AG04450 (cell line): ENCODE data around the gene MUC5B. TPM values are rescaled to one million over a fixed set of nuclear protein-coding genes. Genes with fewer than 3 reads are reported as not detected.

Experiments used
- CTCF ChIA-PET: fragments of 300-600, 350-600 bp; formaldehyde crosslinking; extraction: SDS; loops from one replicate; lab custom pipeline; 2022; ENCODE audit warnings: antibody characterized with exemption, inconsistent platforms; lab: Charles Lee
- POLR2A ChIA-PET: fragments of 350-600 bp; formaldehyde crosslinking; extraction: SDS; loops from one replicate; lab custom pipeline; 2021; ENCODE audit warnings: antibody characterized with exemption, inconsistent platforms; lab: Yijun Ruan, JAX
- DNase-seq: peaks from one replicate; pipeline ENCODE4 v3.0.0-alpha.2; 2011; ENCODE audit warnings: low read depth, low spot score
- H3K27ac ChIP-seq: one replicate; pipeline ENCODE4 v1.5.1; 2012; ENCODE audit warnings: low read depth, low read length, control low read depth
- H3K27me3 ChIP-seq: one replicate; pipeline ENCODE4 v1.6.0; 2012; ENCODE audit warnings: low read length; ENCODE audit not compliant: control insufficient read depth, insufficient read depth
- H3K4me3 ChIP-seq: 2 replicates; pipeline ENCODE4 v1.5.1; 2011; ENCODE audit warnings: mild to moderate bottlenecking, low read depth, low read length, control low read depth
- H3K9me3 ChIP-seq: 2 replicates; pipeline ENCODE4 v1.5.1; 2012; ENCODE audit warnings: low read length; ENCODE audit not compliant: control insufficient read depth, insufficient read depth
- CTCF ChIP-seq: IDR thresholded peaks from 2 replicates; pipeline ENCODE4 v1.5.1; 2011; ENCODE audit warnings: low read depth, low read length, control low read depth, inconsistent platforms
- polyA plus RNA-seq: library from polyadenylated mRNA; depleted of rRNA; stranded (reverse); fragments of >200 nt; gene quantifications from 2 replicates; pipeline ENCODE4 v1.2.3, GENCODE V29; 2011

MUC5B gene
- polyA plus RNA-seq, 1 experiment: not detected

GRCh38 chr11:1230456-1231395 lies 7.9 kb downstream of the MUC5B start:
- TF ChIP-seq CTCF: no peak
- Histone ChIP-seq H3K9me3 (peaks cover 18% of the 10 kb centered on the region; the same call in 1 of the 2 replicates), H3K27me3 (no peaks in the 10 kb centered on the region), H3K4me3 (no peak overlapping the region), H3K27ac (no peak overlapping the region)
- POLR2A ChIA-PET: interaction anchor here (0.5 kb wide), 1 partner anchor 11 kb away, joined by 3 read pairs; no protein-coding TSS in a partner anchor
- CTCF ChIA-PET: interaction anchor here (0.6 kb wide), 1 partner anchor 14 kb away, joined by 3 read pairs; no protein-coding TSS in a partner anchor
- no peak for DNase-seq

GRCh38 chr11:1231396-1232020 lies 8.6 kb downstream of the MUC5B start:
- Histone ChIP-seq H3K27ac (no peak overlapping the region), H3K4me3 (no peak overlapping the region), H3K9me3 (peaks cover 21% of the 10 kb centered on the region; the same call in 1 of the 2 replicates), H3K27me3 (peaks cover 2% of the 10 kb centered on the region)
- ChIA-PET POLR2A (interaction anchor here (0.5 kb wide), 1 partner anchor 10 kb away, joined by 3 read pairs; no protein-coding TSS in a partner anchor), CTCF (no interaction called here)
- DNase-seq: no peak
- no peak for TF ChIP-seq CTCF

- Histone ChIP-seq H3K4me3 (no peak overlapping the region), H3K27me3 (peaks cover 2% of the 10 kb centered on the region), H3K27ac (no peak overlapping the region), H3K9me3 (peaks cover 28% of the 10 kb centered on the region; the same call in 1 of the 2 replicates)
- CTCF ChIA-PET: no interaction called here
- no peak for TF ChIP-seq CTCF
- POLR2A ChIA-PET: no interaction called here
- no peak for DNase-seq
These were observed 9.4 kb downstream of the MUC5B start for GRCh38 chr11:1232021-1232882.

GRCh38 chr11:1232883-1233321 lies 10.0 kb downstream of the MUC5B start:
- no peak for TF ChIP-seq CTCF
- ChIA-PET CTCF (no interaction called here), POLR2A (no interaction called here)
- Histone ChIP-seq H3K27ac (no peak overlapping the region), H3K9me3 (peaks cover 30% of the 10 kb centered on the region; the same call in 1 of the 2 replicates), H3K27me3 (peaks cover 2% of the 10 kb centered on the region), H3K4me3 (no peak overlapping the region)
- DNase-seq: no peak
